Adrenal gland (tissue), 12 donors: ENCODE data around the gene NDUFB7. TPM values are rescaled to one million over a fixed set of nuclear protein-coding genes. Genes with fewer than 3 reads are reported as not detected.
A peak's percentile ranks its signal among the peaks of the same experiment; 100 is the strongest.

Experiments used
- DNase-seq, 7 donors: peaks; one replicate each; pipeline ENCODE4 v3.0.0-alpha.2; 2019 to 2020
- H3K27ac ChIP-seq, 5 donors: fragments of 200-600 bp; sonication (generic) in 4 of 5; 1 replicate in 3 of 5; 2 replicates in 2 of 5; pipeline versions ENCODE4 v1.5.1 to v1.8.0; 2016 to 2020; ENCODE audit warnings: mild to moderate bottlenecking in 1 of 5
- H3K27me3 ChIP-seq: fragments of 200-600 bp; 2 replicates; pipeline ENCODE4 v1.8.0; 2021
- H3K36me3 ChIP-seq, 2 donors: fragments of 200-600 bp; replicated peaks in 1 of 2; 1 replicate in 1 of 2; 2 replicates in 1 of 2; pipeline versions ENCODE4 v1.5.1 to v1.8.0; 2018 to 2022
- H3K4me1 ChIP-seq, 2 donors: fragments of 200-600 bp; replicated peaks in 1 of 2; 1 replicate in 1 of 2; 2 replicates in 1 of 2; pipeline versions ENCODE4 v1.5.1 to v1.8.0; 2018 to 2021
- H3K4me3 ChIP-seq, 4 donors: fragments of 200-600 bp; sonication (generic) in 3 of 4; one replicate each; pipeline ENCODE4 v1.5.1; 2016 to 2018
- H3K9me3 ChIP-seq, 3 donors: fragments of 200-600 bp; sonication (generic) in 1 of 3; replicated peaks in 1 of 3; 1 replicate in 2 of 3; 2 replicates in 1 of 3; pipeline versions ENCODE4 v1.5.1 to v1.8.0; 2016 to 2021
- CTCF ChIP-seq, 6 experiments: fragments of 450-650 bp in 4 of 6; fragments of 200-600 bp in 2 of 6; sonication (generic) in 1 of 6; IDR thresholded peaks; 1 replicate in 5 of 6; 2 replicates in 1 of 6; pipeline versions ENCODE4 v1.5.1 to v1.8.0; 2016 to 2021; ENCODE audit warnings: antibody characterized with exemption in 6 of 6, mild to moderate bottlenecking in 2 of 6, moderate library complexity in 1 of 6
- POLR2A ChIP-seq, 2 donors: fragments of 450-650 bp; IDR thresholded peaks; one replicate each; pipeline ENCODE4 v1.6.1; 2017; ENCODE audit warnings: antibody characterized with exemption in 2 of 2, mild to moderate bottlenecking in 2 of 2, moderate library complexity in 1 of 2
- WGBS, 4 donors: extraction: QIAGEN DNeasy Blood & Tissue Kit in 2 of 4; methylation state at CpG; one replicate each; pipeline versions ENCODE4 v1.1.5 to v1.1.7; 2013 to 2017; 5-methylcytosine and 5-hydroxymethylcytosine counted together
- intact Hi-C, 2 donors: fragments of 100-400 bp; cut with DNase I; formaldehyde crosslinking; loops; one replicate each; pipeline versions ENCODE4 v1.14.1 to v1.15.0; 2022 to 2023
- polyA plus RNA-seq, 3 donors: library from polyadenylated mRNA; stranded (reverse); fragments of 200-250 nt in 2 of 3; fragments of 350-450 nt in 1 of 3; fragmentation: Illumina TruSeq in 1 of 3; extraction: RNeasy Lipid Tissue Mini Kit (QIAGEN cat#74804) in 1 of 3; gene quantifications; one replicate each; pipeline ENCODE4 v1.2.3, GENCODE V29; 2013 to 2014
- total RNA-seq, 9 donors: library from RNA; depleted of rRNA in 4 of 9; stranded (reverse); fragments of >200 nt in 4 of 9; fragments of 120-200 nt in 1 of 9; fragmentation: NEBNext Ultra II Directional in 1 of 9; extraction: Animal tissue kit (Norgen Biotek cat#: 25700) in 1 of 9; gene quantifications; one replicate each; pipeline versions ENCODE4 v1.1.0 to v1.2.4, GENCODE V29; 2013 to 2023
- donor health status: healthy with polysubstance abuse.
- donor health status: Bipolar disorder and iron deficiency.
- donor health status: DM: yes; HTN: yes; CAD: no.
- donor health status: DM: no; HTN: no; CAD: no.
- donor health status: DM: no; HTN: no; CAD: no.
- donor health status: DM: yes; HTN: yes; CAD: no.

Gene NDUFB7
- total and polyA plus RNA-seq, 12 donors, result 19.1 to 848 (median 365) TPM

- Histone ChIP-seq H3K4me3 (no peak overlapping the region), H3K9me3 (no peaks in the 10 kb centered on the region), H3K36me3 (peaks cover 0 to 5% of the 10 kb centered on the region in 2 donors), H3K27me3 (no peaks in the 10 kb centered on the region), H3K4me1 (peaks cover 20 to 42% of the 10 kb centered on the region in 2 donors), H3K27ac (peak overlapping the region; percentile 18 to 88 (median 74))
- intact Hi-C loops, result loop anchor here in 1 of 2 donors (10.0 kb wide), 1 partner anchor 125 kb away; no protein-coding TSS in a partner anchor
- no peak for TF ChIP-seq POLR2A (IDR thresholded peaks at IDR 0.05)
- no peak for TF ChIP-seq CTCF (IDR thresholded peaks at IDR 0.05)
- WGBS, 4 donors, result 51 to 58% (median 56%) methylated on average over 12 to 28 of the region's 28 CpGs
- peak in 3 of 7 donors; percentile 59 to 64 (median 61) for DNase-seq
These were observed 11.7 kb downstream of the NDUFB7 start for GRCh38 chr19:14559916-14560775.

GRCh38 chr19:14558370-14559066, 13.3 kb downstream of the NDUFB7 start:
- TF ChIP-seq CTCF (IDR thresholded peaks at IDR 0.05) (no peak), POLR2A (IDR thresholded peaks at IDR 0.05) (no peak)
- intact Hi-C loops, result no loop called here
- peaks cover 20 to 49% of the 10 kb centered on the region in 2 donors for H3K4me1 ChIP-seq
- no peak overlapping the region for H3K27ac ChIP-seq
- DNase-seq, result no peak
- WGBS, 4 donors, result 82 to 86% (median 84%) methylated on average over 9 to 23 of the region's 23 CpGs
- H3K4me3 ChIP-seq, result no peak overlapping the region
- H3K36me3 ChIP-seq, result no peaks in the 10 kb centered on the region
- no peaks in the 10 kb centered on the region for H3K9me3 ChIP-seq
- H3K27me3 ChIP-seq, result no peaks in the 10 kb centered on the region

GRCh38 chr19:14556662-14557188, 15.1 kb downstream of the NDUFB7 start:
- DNase-seq, result peak; percentile 74 to 86 (median 83)
- Histone ChIP-seq H3K27me3 (no peaks in the 10 kb centered on the region), H3K9me3 (no peaks in the 10 kb centered on the region), H3K4me1 (peaks cover 30 to 53% of the 10 kb centered on the region in 2 donors), H3K4me3 (no peak overlapping the region), H3K36me3 (no peaks in the 10 kb centered on the region), H3K27ac (peak overlapping the region in 3 of 5 donors; percentile 0 to 67 (median 43))
- TF ChIP-seq CTCF (IDR thresholded peaks at IDR 0.05), result peak; percentile 85 to 97 (median 90)
- TF ChIP-seq POLR2A (IDR thresholded peaks at IDR 0.05), result no peak
- intact Hi-C loops, result no loop called here
- 9 to 72% (median 11%) methylated on average over 2 to 18 of the region's 18 CpGs for WGBS, 4 donors
